Effector CD8-positive, alpha-beta T cell (primary cell): ENCODE results near the gene SPATA45.
"Not testable (repeated sequence)": the region's sequence is repeated elsewhere in the genome, so short reads cannot be mapped to it uniquely, and the experiment has no call there.

Source experiments
- DNase-seq: peaks from one replicate; lab custom pipeline; 2025; lab: John Stamatoyannopoulos, UW
- total RNA-seq, 4 experiments: gene quantifications; one replicate each; lab custom pipeline; 2026; lab: John Stamatoyannopoulos, UW

Gene SPATA45
- total RNA-seq: 0 to 0.27 (median 0) reads per million in 4 experiments

DNA sequence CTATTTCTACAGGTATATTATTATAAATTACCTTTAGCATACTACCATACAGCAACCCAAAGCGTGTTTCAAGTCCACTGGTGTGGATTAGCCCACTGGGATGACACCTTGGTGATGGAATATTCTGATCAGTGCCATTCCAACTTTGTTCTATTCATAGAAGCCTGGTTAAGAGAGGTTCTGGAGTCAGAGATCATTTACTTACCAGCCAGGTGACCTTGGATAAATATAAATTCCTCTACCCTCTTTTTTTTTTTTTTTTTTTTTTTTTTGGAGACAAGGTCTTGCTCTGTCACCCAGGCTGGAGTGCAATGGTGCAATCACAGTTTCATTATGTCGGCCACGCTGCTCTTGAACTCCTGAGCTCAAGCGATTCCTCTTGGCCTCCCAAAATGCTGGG lies at the start of gene SPATA45:
TSS of gene SPATA45 (minus strand) at position 101 of the 400 bp plus-strand sequence. CDS start 11,500 bp downstream, outside the sequence.
- no peak for DNase-seq

- no peak for DNase-seq
These were observed 44.7 kb upstream of the SPATA45 start for GRCh38 chr1:212892108-212892507.

GRCh38 chr1:212884592-212884991 lies 37.1 kb upstream of the SPATA45 start:
- no peak for DNase-seq

- no peak for DNase-seq
These were observed 32.7 kb upstream of the SPATA45 start for GRCh38 chr1:212879947-212880690.

GRCh38 chr1:212878418-212878817 lies 31.0 kb upstream of the SPATA45 start:
- DNase-seq: no peak

DNA sequence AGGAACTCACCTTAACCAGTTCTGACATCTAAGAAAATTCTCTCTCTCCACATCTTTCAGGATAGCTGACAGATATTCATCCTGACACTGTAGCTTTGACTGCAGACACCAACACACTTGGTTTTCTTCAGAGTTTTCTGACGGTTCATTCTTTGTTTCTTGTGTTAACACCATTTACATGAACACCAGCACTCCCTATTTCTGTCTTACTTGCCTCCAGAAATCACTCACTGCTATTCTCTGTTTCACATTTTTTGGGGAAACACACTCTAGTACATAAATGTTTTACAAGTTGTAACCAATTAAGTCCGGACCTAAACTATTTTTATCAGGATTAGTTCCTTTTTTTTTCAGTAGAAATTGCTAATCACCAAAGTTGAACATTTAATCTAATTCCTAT lies 26.1 kb upstream of the SPATA45 start:
- DNase-seq: no peak

DNA sequence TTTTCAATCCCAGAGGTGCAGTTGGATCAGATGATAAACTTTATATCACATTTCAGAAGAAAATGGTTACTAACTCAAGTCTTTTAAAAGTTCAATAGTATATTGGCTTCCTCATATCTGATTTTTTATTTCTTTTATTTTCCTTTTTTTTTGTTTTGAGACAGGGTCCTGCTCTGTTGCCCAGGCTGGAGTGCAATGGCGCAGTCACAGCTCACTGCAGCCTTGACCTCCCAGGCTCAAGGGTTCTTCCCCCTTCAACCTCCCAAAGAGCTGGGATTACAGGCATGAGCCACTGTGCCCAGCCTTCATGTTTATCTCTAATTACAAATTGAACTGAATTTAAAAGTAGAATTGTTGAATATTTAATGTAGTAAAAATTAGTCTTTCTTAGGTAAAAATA lies 24.5 kb upstream of the SPATA45 start:
- DNase-seq: no peak

DNA sequence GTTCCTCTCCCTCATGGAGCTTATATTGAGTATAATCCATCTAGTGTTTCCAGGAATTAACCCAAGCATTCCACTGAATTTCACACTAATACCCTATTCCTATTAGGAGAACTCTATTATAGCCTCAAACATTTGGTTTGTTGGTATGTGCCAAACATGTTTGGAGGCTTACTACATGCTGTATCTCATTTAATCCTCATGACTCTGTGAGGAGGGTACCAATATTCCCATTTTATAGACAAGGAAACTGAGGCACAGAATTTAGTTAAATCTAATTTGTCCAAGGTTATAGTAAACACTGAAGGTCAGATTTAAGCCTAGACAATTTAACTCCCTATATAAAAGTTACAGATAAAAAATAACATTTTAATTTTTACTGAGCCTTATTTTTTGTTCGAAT lies 19.7 kb upstream of the SPATA45 start:
- no peak for DNase-seq

DNA sequence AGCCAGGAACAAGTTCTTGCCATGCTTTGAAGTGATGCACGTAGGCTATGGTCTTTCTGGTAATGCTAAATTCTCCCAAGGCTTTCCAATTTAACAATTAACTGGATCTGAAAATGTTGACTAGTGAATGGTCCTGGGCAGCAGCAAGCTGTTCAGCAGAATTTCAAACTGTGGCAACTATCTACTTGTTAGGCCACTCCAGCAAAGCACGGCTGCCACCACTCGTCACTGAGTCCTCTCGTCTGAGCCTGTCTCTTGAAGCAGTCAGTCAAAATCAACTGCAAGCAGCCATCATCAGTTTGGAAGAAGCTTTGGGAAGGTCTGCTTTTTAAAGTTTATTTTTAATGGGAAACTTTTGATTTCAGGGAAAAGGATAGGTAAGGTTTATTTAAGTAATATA lies 16.8 kb upstream of the SPATA45 start:
- no peak for DNase-seq

- DNase-seq: not testable (repeated sequence)
These were observed 15.9 kb upstream of the SPATA45 start for GRCh38 chr1:212863345-212863744.

DNA sequence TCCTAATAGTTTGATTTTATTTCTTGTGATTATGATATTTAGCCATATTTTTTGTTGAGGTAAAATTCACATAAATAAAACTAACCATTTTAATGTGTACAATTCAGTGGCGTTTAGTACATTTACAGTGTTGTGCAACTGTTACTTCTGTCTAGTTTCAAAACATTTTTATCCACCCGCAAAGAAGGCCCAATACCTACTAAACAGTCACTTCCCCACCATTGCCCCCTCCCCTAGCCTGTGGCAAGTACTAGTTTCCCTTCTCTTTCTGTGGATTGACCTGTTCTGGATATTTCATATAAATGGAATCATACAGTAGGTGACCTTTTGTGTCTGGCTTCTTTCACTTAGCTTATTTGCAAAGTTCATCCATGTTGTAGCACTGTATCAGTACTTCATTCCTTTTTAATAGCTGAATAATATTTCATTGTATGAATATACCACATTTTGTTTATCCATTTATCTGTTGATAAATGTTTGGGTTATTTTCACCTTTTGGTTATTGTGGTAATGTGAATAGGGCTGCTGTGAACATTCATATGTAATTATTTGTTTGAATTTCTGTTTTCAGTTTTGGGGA lies 14.8 kb upstream of the SPATA45 start:
- DNase-seq: no peak

DNA sequence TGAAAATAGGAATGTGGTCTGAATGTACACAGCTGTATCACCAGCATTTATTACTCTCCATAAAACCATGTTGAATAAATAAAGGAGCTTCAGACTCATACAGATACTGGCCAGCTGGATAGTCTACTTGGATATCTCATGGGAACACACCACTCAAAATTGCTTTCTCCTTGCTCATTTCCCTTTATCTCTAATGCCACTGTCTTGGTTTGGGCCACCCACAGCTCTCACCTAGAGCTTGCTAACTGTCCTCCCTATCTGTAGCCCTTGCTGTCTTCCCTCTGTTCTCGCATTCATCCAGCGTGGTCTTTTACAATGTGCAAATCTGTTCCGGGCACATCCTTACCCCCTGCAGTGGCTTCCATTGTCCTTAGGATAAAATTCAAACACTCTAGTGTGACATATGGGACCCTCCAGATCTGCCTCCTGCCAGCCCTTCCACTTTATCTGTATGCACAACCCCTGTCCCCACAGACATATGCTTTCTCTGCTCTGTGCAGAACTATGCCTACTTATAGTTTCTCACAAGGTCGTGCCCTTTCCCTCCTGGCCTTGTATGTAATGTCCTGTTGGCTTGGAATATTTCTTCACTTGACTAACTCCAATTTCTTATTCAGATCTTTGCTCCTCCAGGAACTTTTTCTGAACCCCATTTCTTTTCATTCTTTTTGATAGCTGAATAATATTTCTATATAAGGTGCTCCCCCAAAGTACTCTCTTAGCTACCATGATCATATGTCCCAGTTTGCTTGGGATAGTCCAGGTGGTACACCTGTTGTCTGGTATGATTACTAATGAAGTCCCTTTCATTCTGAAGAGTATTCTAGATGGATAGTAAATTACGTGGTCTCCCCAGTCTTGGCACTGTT lies 13.5 kb upstream of the SPATA45 start:
- no peak for DNase-seq

DNA sequence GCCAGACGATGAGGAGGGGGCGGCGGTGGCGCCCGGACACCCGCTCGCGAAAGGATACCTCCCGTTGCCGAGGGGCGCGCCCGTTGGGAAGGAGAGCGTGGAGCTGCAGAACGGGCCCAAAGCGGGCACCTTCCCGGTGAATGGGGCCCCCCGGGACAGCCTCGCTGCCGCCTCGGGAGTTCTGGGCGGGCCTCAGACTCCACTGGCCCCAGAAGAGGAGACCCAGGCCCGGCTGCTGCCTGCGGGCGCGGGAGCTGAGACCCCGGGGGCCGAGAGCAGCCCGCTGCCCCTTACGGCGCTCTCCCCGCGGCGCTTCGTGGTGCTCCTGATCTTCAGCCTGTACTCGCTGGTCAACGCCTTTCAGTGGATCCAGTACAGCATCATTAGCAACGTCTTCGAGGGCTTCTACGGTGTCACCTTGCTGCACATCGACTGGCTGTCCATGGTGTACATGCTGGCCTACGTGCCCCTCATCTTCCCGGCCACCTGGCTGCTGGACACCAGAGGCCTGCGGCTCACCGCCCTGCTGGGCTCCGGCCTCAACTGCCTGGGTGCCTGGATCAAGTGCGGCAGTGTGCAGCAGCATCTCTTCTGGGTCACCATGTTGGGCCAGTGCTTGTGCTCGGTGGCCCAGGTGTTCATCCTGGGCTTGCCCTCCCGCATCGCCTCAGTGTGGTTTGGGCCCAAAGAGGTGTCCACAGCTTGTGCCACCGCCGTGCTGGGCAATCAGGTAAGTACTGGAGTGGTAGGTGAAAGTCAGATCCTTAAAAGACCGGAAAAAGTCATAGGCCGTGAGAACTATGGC lies 11.2 kb upstream of the SPATA45 start:
- DNase-seq: no peak

- peak; percentile 84 for DNase-seq
These were observed 10.6 kb upstream of the SPATA45 start, which contains the start of gene FLVCR1 for GRCh38 chr1:212857992-212858460. Gene FLVCR1, plus strand, starts transcription at chr1:212858275. Its CDS starts 178 bp downstream, at chr1:212858453.

DNA sequence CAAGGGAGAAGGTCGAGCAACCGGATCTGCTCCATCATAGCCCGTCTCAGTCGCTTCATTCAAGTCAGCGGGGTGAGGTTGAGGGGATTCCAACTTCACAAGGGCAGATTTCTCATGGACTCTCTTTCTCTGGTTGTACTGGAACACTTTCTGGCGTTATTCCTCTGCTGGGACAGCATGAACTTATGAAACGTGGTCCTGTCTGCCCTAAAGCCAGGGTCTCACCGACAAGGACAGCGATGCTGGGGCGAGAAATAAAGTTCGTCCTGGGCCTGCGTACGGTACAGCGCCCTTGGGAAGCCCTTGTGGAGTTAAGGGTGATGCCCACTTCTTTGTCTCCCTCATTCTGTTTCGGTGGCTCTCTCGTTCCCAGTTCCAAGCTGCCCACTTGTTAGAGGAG lies 9.3 kb upstream of the SPATA45 start:
- DNase-seq: no peak

DNA sequence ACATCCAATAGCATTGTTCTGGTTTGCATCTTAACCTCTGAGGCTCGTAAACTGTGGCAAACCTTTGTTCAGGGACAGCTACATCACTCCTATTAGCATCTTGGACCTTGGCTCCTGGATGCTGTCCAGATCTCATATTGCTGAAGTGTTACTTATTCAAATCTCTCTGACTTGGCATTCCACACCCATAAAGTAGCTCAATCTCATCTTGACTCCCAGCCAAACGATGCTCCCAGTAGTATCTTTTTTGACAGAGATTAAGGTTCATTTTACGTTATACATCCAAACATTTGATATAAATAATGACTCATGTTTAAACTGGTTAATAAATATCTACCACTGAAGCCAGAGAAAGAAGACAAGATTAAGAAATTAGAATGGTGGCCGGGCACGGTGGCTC lies 6.2 kb upstream of the SPATA45 start:
- DNase-seq: no peak

- DNase-seq: no peak
These were observed 4.7 kb upstream of the SPATA45 start for GRCh38 chr1:212852105-212852688.

DNA sequence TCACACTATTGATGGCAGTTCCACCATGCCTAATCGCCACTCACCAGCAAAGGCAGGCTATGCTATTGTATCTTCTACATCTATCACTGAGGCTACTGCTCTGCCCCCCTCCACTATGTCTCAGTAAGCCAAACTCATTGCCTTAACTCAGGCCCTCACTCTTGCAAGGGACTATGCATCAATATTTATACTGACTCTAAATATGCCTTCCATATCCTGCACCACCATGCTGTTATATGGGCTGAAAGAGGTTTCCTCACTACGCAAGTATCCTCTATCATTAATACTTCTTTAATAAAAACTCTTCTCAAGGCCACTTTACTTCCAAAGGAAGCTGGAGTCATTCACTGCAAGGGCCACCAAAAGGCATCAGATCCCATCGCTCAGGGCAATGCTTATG lies 2.9 kb downstream of the SPATA45 start:
- not testable (repeated sequence) for DNase-seq

- DNase-seq: no peak
These were observed 9.3 kb downstream of the SPATA45 start for GRCh38 chr1:212838145-212838544.

GRCh38 chr1:212833211-212834207 lies 13.9 kb downstream of the SPATA45 start:
- DNase-seq: not testable (repeated sequence)
